Measurements from ENCODE around the gene MICA. TPM values are rescaled to one million over a fixed set of nuclear protein-coding genes. Genes with fewer than 3 reads are reported as not detected.
"Not testable (repeated sequence)": the region's sequence is repeated elsewhere in the genome, so short reads cannot be mapped to it uniquely, and the experiment has no call there.

MICA gene
- total RNA-seq, 1 experiment from 2014 or later, result not detected

GRCh38 chr6:31420546-31420945, 17.2 kb downstream of the MICA start:
- Histone ChIP-seq H3K4me1 (ENCODE audit: low read length) (peaks cover 11% of the 10 kb centered on the region), H3K9me2 (replicated peaks; ENCODE audit: insufficient read depth, low read length) (no peaks in the 10 kb centered on the region), H3K4me2 (ENCODE audit: low read depth, low read length, poor library complexity, severe bottlenecking) (no peak overlapping the region), H3K4me3 (ENCODE audit: low read length) (no peak overlapping the region), H3K27me3 (ENCODE audit: low read length) (no peaks in the 10 kb centered on the region), H3K9ac (ENCODE audit: low read length) (no peak overlapping the region), H3K36me3 (ENCODE audit: insufficient read depth, low read length) (no peaks in the 10 kb centered on the region), H3K27ac (ENCODE audit: low read length) (no peak overlapping the region), H3K9me3 (ENCODE audit: low read length) (no peaks in the 10 kb centered on the region), H3K79me2 (ENCODE audit: low read length) (no peaks in the 10 kb centered on the region), H4K20me1 (ENCODE audit: insufficient read depth, low read depth, low read length) (no peaks in the 10 kb centered on the region), H2AFZ (ENCODE audit: low read length) (no peak overlapping the region)
- DNase-seq, result no peak

GRCh38 chr6:31422587-31422986, 19.2 kb downstream of the MICA start:
- H3K4me2 ChIP-seq (ENCODE audit: low read depth, low read length, poor library complexity, severe bottlenecking), result no peak overlapping the region
- no peaks in the 10 kb centered on the region for H3K9me2 ChIP-seq (replicated peaks; ENCODE audit: insufficient read depth, low read length)
- H2AFZ ChIP-seq (ENCODE audit: low read length), result no peak overlapping the region
- H3K27ac ChIP-seq (ENCODE audit: low read length), result no peak overlapping the region
- no peak overlapping the region for H3K9ac ChIP-seq (ENCODE audit: low read length)
- DNase-seq, result no peak
- H3K9me3 ChIP-seq (ENCODE audit: low read length), result no peaks in the 10 kb centered on the region
- peaks cover 11% of the 10 kb centered on the region for H3K4me1 ChIP-seq (ENCODE audit: low read length)
- H3K36me3 ChIP-seq (ENCODE audit: insufficient read depth, low read length), result no peaks in the 10 kb centered on the region
- H3K27me3 ChIP-seq (ENCODE audit: low read length), result no peaks in the 10 kb centered on the region
- no peaks in the 10 kb centered on the region for H3K79me2 ChIP-seq (ENCODE audit: low read length)
- no peaks in the 10 kb centered on the region for H4K20me1 ChIP-seq (ENCODE audit: insufficient read depth, low read depth, low read length)
- no peak overlapping the region for H3K4me3 ChIP-seq (ENCODE audit: low read length)

GRCh38 chr6:31423550-31423949, 20.2 kb downstream of the MICA start:
- H3K4me3 ChIP-seq (ENCODE audit: low read length), result no peak overlapping the region
- no peaks in the 10 kb centered on the region for H3K9me3 ChIP-seq (ENCODE audit: low read length)
- H2AFZ ChIP-seq (ENCODE audit: low read length), result no peak overlapping the region
- peaks cover 11% of the 10 kb centered on the region for H3K4me1 ChIP-seq (ENCODE audit: low read length)
- H4K20me1 ChIP-seq (ENCODE audit: insufficient read depth, low read depth, low read length), result no peaks in the 10 kb centered on the region
- DNase-seq, result peak; percentile 78
- no peak overlapping the region for H3K9ac ChIP-seq (ENCODE audit: low read length)
- H3K36me3 ChIP-seq (ENCODE audit: insufficient read depth, low read length), result no peaks in the 10 kb centered on the region
- H3K27me3 ChIP-seq (ENCODE audit: low read length), result no peaks in the 10 kb centered on the region
- no peaks in the 10 kb centered on the region for H3K9me2 ChIP-seq (replicated peaks; ENCODE audit: insufficient read depth, low read length)
- no peaks in the 10 kb centered on the region for H3K79me2 ChIP-seq (ENCODE audit: low read length)
- no peak overlapping the region for H3K27ac ChIP-seq (ENCODE audit: low read length)
- H3K4me2 ChIP-seq (ENCODE audit: low read depth, low read length, poor library complexity, severe bottlenecking), result no peak overlapping the region

GRCh38 chr6:31426395-31427354, 23.3 kb downstream of the MICA start:
- no peak overlapping the region for H3K9ac ChIP-seq (ENCODE audit: low read length)
- no peak for DNase-seq
- no peak overlapping the region for H3K4me3 ChIP-seq (ENCODE audit: low read length)

GRCh38 chr6:31430449-31430848, 27.1 kb downstream of the MICA start:
- no peak overlapping the region for H3K4me3 ChIP-seq (ENCODE audit: low read length)
- H2AFZ ChIP-seq (ENCODE audit: low read length), result no peak overlapping the region
- no peak overlapping the region for H3K27ac ChIP-seq (ENCODE audit: low read length)
- no peaks in the 10 kb centered on the region; the same call in 1 of the 2 replicates for H3K9me3 ChIP-seq (ENCODE audit: low read length)
- H3K9ac ChIP-seq (ENCODE audit: low read length), result no peak overlapping the region
- H3K27me3 ChIP-seq (ENCODE audit: low read length), result no peaks in the 10 kb centered on the region
- no peak overlapping the region for H3K4me2 ChIP-seq (ENCODE audit: low read depth, low read length, poor library complexity, severe bottlenecking)
- no peaks in the 10 kb centered on the region for H3K4me1 ChIP-seq (ENCODE audit: low read length)
- no peaks in the 10 kb centered on the region for H3K36me3 ChIP-seq (ENCODE audit: insufficient read depth, low read length)
- no peaks in the 10 kb centered on the region for H3K79me2 ChIP-seq (ENCODE audit: low read length)
- no peak for DNase-seq
- no peaks in the 10 kb centered on the region for H3K9me2 ChIP-seq (replicated peaks; ENCODE audit: insufficient read depth, low read length)
- H4K20me1 ChIP-seq (ENCODE audit: insufficient read depth, low read depth, low read length), result no peaks in the 10 kb centered on the region

More at GRCh38 chr6:31426395-31427354, 23.3 kb downstream of the MICA start:
- H3K9me3 ChIP-seq (ENCODE audit: low read length), result no peaks in the 10 kb centered on the region; the same call in 1 of the 2 replicates
- no peaks in the 10 kb centered on the region for H3K9me2 ChIP-seq (replicated peaks; ENCODE audit: insufficient read depth, low read length)
- no peak overlapping the region for H3K27ac ChIP-seq (ENCODE audit: low read length)
- no peaks in the 10 kb centered on the region for H3K79me2 ChIP-seq (ENCODE audit: low read length)
- no peak overlapping the region for H3K4me2 ChIP-seq (ENCODE audit: low read depth, low read length, poor library complexity, severe bottlenecking)
- H3K27me3 ChIP-seq (ENCODE audit: low read length), result no peaks in the 10 kb centered on the region
- H3K4me1 ChIP-seq (ENCODE audit: low read length), result peaks cover 11% of the 10 kb centered on the region
- H3K36me3 ChIP-seq (ENCODE audit: insufficient read depth, low read length), result no peaks in the 10 kb centered on the region
- H4K20me1 ChIP-seq (ENCODE audit: insufficient read depth, low read depth, low read length), result no peaks in the 10 kb centered on the region
- H2AFZ ChIP-seq (ENCODE audit: low read length), result no peak overlapping the region

- not testable (repeated sequence) for H3K9ac ChIP-seq (ENCODE audit: low read length); H3K79me2 ChIP-seq (ENCODE audit: low read length); H3K9me2 ChIP-seq (replicated peaks; ENCODE audit: insufficient read depth, low read length); H3K36me3 ChIP-seq (ENCODE audit: insufficient read depth, low read length); H2AFZ ChIP-seq (ENCODE audit: low read length); H3K9me3 ChIP-seq (ENCODE audit: low read length); H3K4me1 ChIP-seq (ENCODE audit: low read length); H3K27ac ChIP-seq (ENCODE audit: low read length); H3K4me3 ChIP-seq (ENCODE audit: low read length); H4K20me1 ChIP-seq (ENCODE audit: insufficient read depth, low read depth, low read length); DNase-seq; H3K4me2 ChIP-seq (ENCODE audit: low read depth, low read length, poor library complexity, severe bottlenecking); H3K27me3 ChIP-seq (ENCODE audit: low read length)
Measured at GRCh38 chr6:31435051-31435450, 31.7 kb downstream of the MICA start.

GRCh38 chr6:31438222-31438621, 34.8 kb downstream of the MICA start:
- no peak overlapping the region for H3K4me2 ChIP-seq (ENCODE audit: low read depth, low read length, poor library complexity, severe bottlenecking)
- 0 out of 2 replicates have a peak, but pooled peaks cover 2% of the 10 kb centered on the region for H3K27me3 ChIP-seq (ENCODE audit: low read length)
- no peak overlapping the region for H3K27ac ChIP-seq (ENCODE audit: low read length)
- peaks cover 16% of the 10 kb centered on the region for H3K4me1 ChIP-seq (ENCODE audit: low read length)
- no peaks in the 10 kb centered on the region for H3K9me3 ChIP-seq (ENCODE audit: low read length)
- H3K36me3 ChIP-seq (ENCODE audit: insufficient read depth, low read length), result no peaks in the 10 kb centered on the region
- H2AFZ ChIP-seq (ENCODE audit: low read length), result no peak overlapping the region
- H3K9me2 ChIP-seq (replicated peaks; ENCODE audit: insufficient read depth, low read length), result no peaks in the 10 kb centered on the region
- DNase-seq, result no peak
- H3K79me2 ChIP-seq (ENCODE audit: low read length), result no peaks in the 10 kb centered on the region
- no peak overlapping the region for H3K9ac ChIP-seq (ENCODE audit: low read length)
- no peak overlapping the region for H3K4me3 ChIP-seq (ENCODE audit: low read length)
- H4K20me1 ChIP-seq (ENCODE audit: insufficient read depth, low read depth, low read length), result no peaks in the 10 kb centered on the region

GRCh38 chr6:31438677-31439076, 35.3 kb downstream of the MICA start:
- H3K4me1 ChIP-seq (ENCODE audit: low read length), result peaks cover 21% of the 10 kb centered on the region
- no peaks in the 10 kb centered on the region for H3K79me2 ChIP-seq (ENCODE audit: low read length)
- H3K4me3 ChIP-seq (ENCODE audit: low read length), result no peak overlapping the region
- no peaks in the 10 kb centered on the region for H3K36me3 ChIP-seq (ENCODE audit: insufficient read depth, low read length)
- no peaks in the 10 kb centered on the region for H3K9me2 ChIP-seq (replicated peaks; ENCODE audit: insufficient read depth, low read length)
- no peak overlapping the region for H2AFZ ChIP-seq (ENCODE audit: low read length)
- no peak overlapping the region for H3K27ac ChIP-seq (ENCODE audit: low read length)
- no peaks in the 10 kb centered on the region for H4K20me1 ChIP-seq (ENCODE audit: insufficient read depth, low read depth, low read length)
- DNase-seq, result no peak
- H3K4me2 ChIP-seq (ENCODE audit: low read depth, low read length, poor library complexity, severe bottlenecking), result no peak overlapping the region
- no peak overlapping the region for H3K9ac ChIP-seq (ENCODE audit: low read length)
- H3K27me3 ChIP-seq (ENCODE audit: low read length), result 0 out of 2 replicates have a peak, but pooled peaks cover 5% of the 10 kb centered on the region
- H3K9me3 ChIP-seq (ENCODE audit: low read length), result no peaks in the 10 kb centered on the region
